ENCODE results near the gene ST7L. TPM values are rescaled to one million over a fixed set of nuclear protein-coding genes. Genes with fewer than 3 reads are reported as not detected.
A peak's percentile ranks its signal among the peaks of the same experiment; 100 is the strongest.

Gene ST7L
- total RNA-seq, 1 donor from 2014 or later: 21.2 TPM

GRCh38 chr1:112509005-112509659 is 109.8 kb downstream of the ST7L start:
- Mint-ChIP-seq H3K27me3 (peaks cover 91% of the 10 kb centered on the region), H3K36me3 (ENCODE audit: insufficient read depth) (no peaks in the 10 kb centered on the region), H3K9me3 (ENCODE audit: low read depth) (no peaks in the 10 kb centered on the region), H3K4me3 (ENCODE audit: low read depth) (peak overlapping the region; percentile 40), H3K4me1 (ENCODE audit: low read depth) (no peaks in the 10 kb centered on the region), H3K27ac (no peak overlapping the region)
- no peak for TF ChIP-seq CTCF (IDR thresholded peaks at IDR 0.05; ENCODE audit: unreplicated experiment)
- DNase-seq (ENCODE audit: low spot score, unreplicated experiment): no peak

GRCh38 chr1:112508278-112509004 is 110.5 kb downstream of the ST7L start, which contains the start of gene WNT2B:
Gene WNT2B, plus strand, starts transcription at chr1:112508965. Its CDS starts 298 bp downstream, at chr1:112509263.
- Mint-ChIP-seq H3K4me3 (ENCODE audit: low read depth) (peak within 1 kb of the TSS; percentile 62), H3K36me3 (ENCODE audit: insufficient read depth) (no peaks in the 10 kb centered on the region), H3K27me3 (peaks cover 91% of the 10 kb centered on the region), H3K4me1 (ENCODE audit: low read depth) (no peaks in the 10 kb centered on the region), H3K27ac (no peak within 1 kb of the TSS), H3K9me3 (ENCODE audit: low read depth) (no peaks in the 10 kb centered on the region)
- TF ChIP-seq CTCF (IDR thresholded peaks at IDR 0.05; ENCODE audit: unreplicated experiment): no peak
- DNase-seq (ENCODE audit: low spot score, unreplicated experiment): no peak

GRCh38 chr1:112507921-112508277 is 111.0 kb downstream of the ST7L start:
- H3K4me1 Mint-ChIP-seq (ENCODE audit: low read depth): no peaks in the 10 kb centered on the region
- H3K4me3 Mint-ChIP-seq (ENCODE audit: low read depth): peak overlapping the region; percentile 62
- no peaks in the 10 kb centered on the region for H3K9me3 Mint-ChIP-seq (ENCODE audit: low read depth)
- no peak overlapping the region for H3K27ac Mint-ChIP-seq
- H3K27me3 Mint-ChIP-seq: peaks cover 92% of the 10 kb centered on the region
- H3K36me3 Mint-ChIP-seq (ENCODE audit: insufficient read depth): no peaks in the 10 kb centered on the region
- no peak for TF ChIP-seq CTCF (IDR thresholded peaks at IDR 0.05; ENCODE audit: unreplicated experiment)
- DNase-seq (ENCODE audit: low spot score, unreplicated experiment): no peak

- TF ChIP-seq CTCF (IDR thresholded peaks at IDR 0.05; ENCODE audit: unreplicated experiment): no peak
- H3K4me3 Mint-ChIP-seq (ENCODE audit: low read depth): peak overlapping the region; percentile 10
- peaks cover 92% of the 10 kb centered on the region for H3K27me3 Mint-ChIP-seq
- no peaks in the 10 kb centered on the region for H3K9me3 Mint-ChIP-seq (ENCODE audit: low read depth)
- H3K36me3 Mint-ChIP-seq (ENCODE audit: insufficient read depth): no peaks in the 10 kb centered on the region
- H3K4me1 Mint-ChIP-seq (ENCODE audit: low read depth): no peaks in the 10 kb centered on the region
- no peak overlapping the region for H3K27ac Mint-ChIP-seq
- no peak for DNase-seq (ENCODE audit: low spot score, unreplicated experiment)
Measured at GRCh38 chr1:112507336-112507735, 111.6 kb downstream of the ST7L start.

DNA sequence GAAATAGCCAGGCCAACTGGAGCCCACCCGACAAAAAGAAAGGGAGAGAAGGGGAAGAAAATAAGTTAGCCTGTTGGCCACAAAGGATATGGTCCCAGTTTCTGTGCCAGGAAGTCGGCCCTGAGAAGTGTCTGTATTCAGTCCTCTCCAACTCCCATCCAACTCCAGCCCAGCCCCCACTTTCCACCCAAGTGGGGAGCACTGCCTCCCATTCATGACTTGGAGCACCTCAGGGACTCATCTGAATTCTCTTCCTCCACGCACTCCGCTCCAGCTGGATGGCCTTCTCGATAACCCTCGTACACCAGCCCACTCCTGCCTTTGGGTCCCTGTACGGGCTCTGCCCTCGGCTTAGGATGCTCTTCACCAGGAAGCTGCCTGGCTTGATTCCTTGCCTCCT is 112.2 kb downstream of the ST7L start:
- Mint-ChIP-seq H3K27me3 (peaks cover 89% of the 10 kb centered on the region), H3K36me3 (ENCODE audit: insufficient read depth) (no peaks in the 10 kb centered on the region), H3K4me1 (ENCODE audit: low read depth) (no peaks in the 10 kb centered on the region), H3K4me3 (ENCODE audit: low read depth) (no peak overlapping the region), H3K27ac (no peak overlapping the region), H3K9me3 (ENCODE audit: low read depth) (no peaks in the 10 kb centered on the region)
- no peak for TF ChIP-seq CTCF (IDR thresholded peaks at IDR 0.05; ENCODE audit: unreplicated experiment)
- no peak for DNase-seq (ENCODE audit: low spot score, unreplicated experiment)

Data from progenitor cell of endocrine pancreas (in vitro differentiated cells).